Ishikawa (cell line): Measurements from ENCODE around the gene SRL.

ENCODE experiments used
- CEBPB ChIP-seq: IDR thresholded peaks from 2 replicates; pipeline ENCODE4 v1.6.1; 2012
- CREB1 ChIP-seq: IDR thresholded peaks from 2 replicates; pipeline ENCODE4 v1.6.1; 2012; ENCODE audit warnings: low read depth
- EGR1 ChIP-seq: IDR thresholded peaks from 2 replicates; pipeline ENCODE4 v1.6.1; 2012
- EP300 ChIP-seq: IDR thresholded peaks from 2 replicates; pipeline ENCODE4 v1.6.1; 2012; ENCODE audit warnings: borderline replicate concordance
- FOXM1 ChIP-seq: IDR thresholded peaks from 2 replicates; pipeline ENCODE4 v1.6.1; 2012; ENCODE audit warnings: low read depth, borderline replicate concordance
- MAX ChIP-seq: IDR thresholded peaks from 2 replicates; pipeline ENCODE4 v1.6.1; 2012
- NFIC ChIP-seq: IDR thresholded peaks from 2 replicates; pipeline ENCODE4 v1.6.1; 2012
- RAD21 ChIP-seq: IDR thresholded peaks from 2 replicates; pipeline ENCODE4 v1.6.1; 2012; ENCODE audit warnings: low read depth
- REST ChIP-seq: IDR thresholded peaks from 2 replicates; pipeline ENCODE4 v1.6.1; 2012; ENCODE audit warnings: low read depth, mild to moderate bottlenecking
- TAF1 ChIP-seq: IDR thresholded peaks from 2 replicates; pipeline ENCODE4 v1.6.1; 2012; ENCODE audit warnings: low read depth, mild to moderate bottlenecking
- TCF12 ChIP-seq: IDR thresholded peaks from 2 replicates; pipeline ENCODE4 v1.6.1; 2012; ENCODE audit warnings: low read depth
- TEAD4 ChIP-seq: IDR thresholded peaks from 2 replicates; pipeline ENCODE4 v1.6.1; 2012
- USF1 ChIP-seq: IDR thresholded peaks from 2 replicates; pipeline ENCODE4 v1.6.1; 2012
- YY1 ChIP-seq: IDR thresholded peaks from 2 replicates; pipeline ENCODE4 v1.6.1; 2012; ENCODE audit warnings: low read depth
- ZBTB7A ChIP-seq: IDR thresholded peaks from 2 replicates; pipeline ENCODE4 v1.6.1; 2012; ENCODE audit warnings: low read depth

Gene SRL

GRCh38 chr16:4240624-4241023, 1.3 kb downstream of the SRL start:
- no peak for TF ChIP-seq CEBPB
- no peak for TF ChIP-seq REST
- no peak for TF ChIP-seq YY1
- TF ChIP-seq CREB1, result no peak
- TF ChIP-seq USF1, result no peak
- no peak for TF ChIP-seq TEAD4
- no peak for TF ChIP-seq MAX
- TF ChIP-seq EP300, result no peak
- no peak for TF ChIP-seq TAF1
- TF ChIP-seq TCF12, result no peak

GRCh38 chr16:4239682-4240175, 2.2 kb downstream of the SRL start:
- no peak for TF ChIP-seq FOXM1
- TF ChIP-seq CREB1, result no peak
- TF ChIP-seq MAX, result no peak
- TF ChIP-seq TAF1, result no peak
- TF ChIP-seq CEBPB, result no peak
- no peak for TF ChIP-seq EGR1
- TF ChIP-seq TEAD4, result no peak
- no peak for TF ChIP-seq EP300
- no peak for TF ChIP-seq RAD21
- no peak for TF ChIP-seq NFIC
- no peak for TF ChIP-seq REST
- no peak for TF ChIP-seq ZBTB7A
- TF ChIP-seq YY1, result no peak
- no peak for TF ChIP-seq TCF12
- TF ChIP-seq USF1, result no peak

- TF ChIP-seq TCF12, result no peak
- TF ChIP-seq REST, result no peak
- TF ChIP-seq ZBTB7A, result no peak
- no peak for TF ChIP-seq USF1
- TF ChIP-seq EP300, result no peak
- TF ChIP-seq YY1, result no peak
- TF ChIP-seq RAD21, result no peak
Observed at GRCh38 chr16:4239020-4239419, 2.9 kb downstream of the SRL start.

GRCh38 chr16:4233431-4233830, 8.4 kb downstream of the SRL start:
- TF ChIP-seq FOXM1, result no peak
- no peak for TF ChIP-seq REST
- no peak for TF ChIP-seq EP300
